ENCODE measurements around the gene TUBGCP2.
"Not testable (repeated sequence)": the region's sequence is repeated elsewhere in the genome, so short reads cannot be mapped to it uniquely, and the experiment has no call there.

DNA sequence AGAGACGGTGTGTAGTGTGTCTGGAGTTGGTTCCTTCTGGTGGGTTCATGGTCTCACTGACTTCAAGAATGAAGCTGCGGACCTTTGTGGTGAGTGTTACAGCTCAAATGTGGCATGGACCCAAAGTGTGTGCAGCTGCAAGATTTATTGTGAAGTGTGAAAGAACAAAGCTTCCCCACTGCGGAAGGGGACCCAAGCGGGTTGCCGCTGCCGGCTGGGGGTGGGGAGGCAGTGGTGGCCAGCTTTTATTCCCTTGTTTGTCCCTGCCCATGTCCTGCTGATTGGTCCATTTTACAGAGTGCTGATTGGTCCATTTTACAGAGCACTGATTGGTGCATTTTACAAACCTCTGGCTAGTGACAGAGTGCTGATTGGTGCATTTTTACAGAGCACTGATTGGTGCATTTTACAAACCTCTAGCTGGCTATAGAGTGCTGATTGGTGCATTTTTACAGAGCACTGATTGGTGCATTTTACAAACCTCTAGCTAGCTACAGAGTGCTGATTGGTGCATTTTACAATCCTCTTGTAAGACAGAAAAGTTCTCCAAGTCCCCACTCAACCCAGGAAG is 12.3 kb upstream of the TUBGCP2 start:
- TF ChIP-seq CTCF, POLR2A (IDR thresholded peaks at IDR 0.05): not testable (repeated sequence)
